Esophagus squamous epithelium (tissue), 5 donors: ENCODE data around the gene CASP3. TPM values are rescaled to one million over a fixed set of nuclear protein-coding genes. Genes with fewer than 3 reads are reported as not detected.
"Not testable (repeated sequence)": the region's sequence is repeated elsewhere in the genome, so short reads cannot be mapped to it uniquely, and the experiment has no call there.

Experiments used
- DNase-seq: peaks from one replicate; lab custom pipeline; 2025; lab: John Stamatoyannopoulos, UW
- H3K27ac ChIP-seq, 4 donors: fragments of 200-600 bp; sonication (generic); one replicate each; pipeline ENCODE4 v1.5.1; 2016 to 2019; ENCODE audit warnings: mild to moderate bottlenecking in 1 of 4
- H3K27me3 ChIP-seq, 4 donors: fragments of 200-600 bp; sonication (generic); 1 replicate in 3 of 4; 2 replicates in 1 of 4; pipeline versions ENCODE4 v1.5.1 to v1.6.0; 2017 to 2021; ENCODE audit warnings: antibody characterized with exemption in 1 of 4
- H3K36me3 ChIP-seq, 3 donors: fragments of 200-600 bp; sonication (generic); one replicate each; pipeline ENCODE4 v1.5.1; 2016 to 2019
- H3K4me1 ChIP-seq, 3 donors: fragments of 200-600 bp; sonication (generic); one replicate each; pipeline ENCODE4 v1.5.1; 2017 to 2019
- H3K4me3 ChIP-seq, 4 donors: fragments of 200-600 bp; sonication (generic); 1 replicate in 3 of 4; 2 replicates in 1 of 4; pipeline ENCODE4 v1.5.1; 2016 to 2019; ENCODE audit warnings: mild to moderate bottlenecking in 2 of 4, moderate library complexity in 1 of 4
- H3K9me3 ChIP-seq, 3 donors: fragments of 200-600 bp; sonication (generic); one replicate each; pipeline ENCODE4 v1.5.1; 2016 to 2019
- CTCF ChIP-seq, 6 experiments: fragments of 450-650 bp in 4 of 6; fragments of 200-600 bp in 2 of 6; sonication (generic) in 2 of 6; IDR thresholded peaks; one replicate each; pipeline ENCODE4 v1.5.1; 2016 to 2019; ENCODE audit warnings: antibody characterized with exemption in 6 of 6, mild to moderate bottlenecking in 4 of 6, moderate library complexity in 4 of 6
- POLR2A ChIP-seq, 4 donors: fragments of 450-650 bp; IDR thresholded peaks; one replicate each; pipeline ENCODE4 v1.6.1; 2017; ENCODE audit warnings: antibody characterized with exemption in 4 of 4, mild to moderate bottlenecking in 4 of 4, moderate library complexity in 3 of 4
- WGBS, 2 donors: methylation state at CpG; one replicate each; pipeline ENCODE4 v1.1.5; 2018; 5-methylcytosine and 5-hydroxymethylcytosine counted together
- intact Hi-C: fragments of 100-400 bp; cut with DNase I; formaldehyde crosslinking; loops from one replicate; pipeline ENCODE4 v1.15.0; 2022
- total RNA-seq, 4 donors: library from RNA; depleted of rRNA; stranded (reverse); fragments of >200 nt; gene quantifications; one replicate each; pipeline ENCODE4 v1.1.0, GENCODE V29; 2016
- donor health status: DM: yes; HTN: yes; CAD: no.

CASP3 gene
- total RNA-seq, 4 donors from 2014 or later = 22.9 to 48.0 (median 28.5) TPM

DNA sequence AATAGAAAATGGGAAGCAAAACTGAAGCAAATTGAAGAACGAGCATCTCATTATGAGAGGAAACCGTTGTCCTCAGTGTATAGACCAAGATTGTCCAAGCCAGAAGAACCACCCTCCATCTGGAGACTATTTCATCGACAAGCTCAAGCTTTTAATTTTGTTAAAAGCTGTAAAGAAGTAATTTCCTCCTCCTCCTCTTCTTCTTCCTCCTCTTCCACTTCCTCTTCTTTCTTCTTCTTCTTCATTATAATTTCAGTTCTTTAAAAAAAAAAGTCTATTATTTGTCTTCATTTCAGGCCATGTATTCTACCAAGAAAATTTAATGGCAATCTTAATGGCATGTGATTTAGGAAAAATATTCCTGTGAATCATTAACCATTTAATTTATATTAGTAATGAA, 7.9 kb upstream of the CASP3 start:
- Histone ChIP-seq H3K4me1 (no peaks in the 10 kb centered on the region), H3K27me3 (no peaks in the 10 kb centered on the region), H3K4me3 (no peak overlapping the region), H3K27ac (no peak overlapping the region), H3K36me3 (peaks cover 0 to 40% (median 0%) of the 10 kb centered on the region in 3 donors), H3K9me3 (no peaks in the 10 kb centered on the region)
- intact Hi-C loops = no loop called here
- DNase-seq = no peak
- TF ChIP-seq POLR2A (IDR thresholded peaks at IDR 0.05) (no peak), CTCF (IDR thresholded peaks at IDR 0.05) (no peak)
- 89 to 93% methylated on average over 3 of the region's 3 CpGs for WGBS, 2 donors

DNA sequence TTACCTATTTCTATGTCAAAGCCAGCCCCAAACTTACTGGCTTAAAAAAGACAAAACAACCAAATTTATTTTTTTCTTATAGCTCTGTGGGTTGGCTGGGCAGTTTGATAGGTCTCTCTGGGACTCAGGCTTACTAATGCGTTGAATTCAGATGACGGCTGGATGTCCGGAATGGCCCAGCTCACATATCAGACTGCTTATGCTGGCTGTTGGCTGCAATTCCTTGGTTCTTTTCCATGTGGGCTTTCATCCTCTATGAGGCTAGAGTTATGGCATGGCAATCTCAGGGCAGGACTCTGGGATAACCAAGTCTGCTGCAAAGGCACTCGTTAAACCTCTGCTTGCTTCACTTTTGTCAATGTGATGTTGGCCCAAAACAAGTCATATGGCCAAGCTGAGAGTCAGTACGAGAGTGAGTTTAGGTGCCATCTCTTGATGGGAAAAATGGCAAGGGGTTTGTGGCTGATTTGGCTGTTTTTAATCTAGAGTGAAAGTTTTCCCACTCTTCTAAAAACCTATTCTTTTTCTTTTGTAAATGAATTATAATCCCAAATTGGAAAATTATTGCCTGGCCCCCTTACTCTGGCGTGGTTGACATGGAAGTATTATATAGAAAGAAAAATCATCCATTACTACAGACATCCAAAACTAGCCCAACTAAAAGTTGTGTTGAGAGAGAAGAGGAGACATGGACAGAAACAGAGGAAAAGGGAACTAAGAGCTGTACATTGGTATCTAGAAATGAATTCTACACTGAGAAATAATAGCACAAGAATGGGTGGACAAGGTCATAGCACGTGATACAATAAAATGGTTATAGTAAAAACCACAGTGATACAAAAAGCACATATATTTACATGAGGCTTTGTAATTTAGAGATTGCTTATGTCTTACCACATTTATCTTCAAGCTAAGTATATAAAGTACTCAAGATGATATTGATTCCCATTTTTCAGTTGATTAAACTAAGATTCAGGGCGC, 6.9 kb upstream of the CASP3 start:
- TF ChIP-seq CTCF (IDR thresholded peaks at IDR 0.05) = no peak
- Histone ChIP-seq H3K36me3 (peaks cover 0 to 33% (median 0%) of the 10 kb centered on the region in 3 donors), H3K4me1 (peaks cover 0 to 2% (median 0%) of the 10 kb centered on the region in 3 donors), H3K27me3 (no peaks in the 10 kb centered on the region), H3K9me3 (no peaks in the 10 kb centered on the region), H3K27ac (no peak overlapping the region), H3K4me3 (no peak overlapping the region)
- intact Hi-C loops = no loop called here
- whole genome bisulfite sequencing, 2 donors = 93 to 94% methylated on average over 8 of the region's 8 CpGs
- DNase-seq = no peak

DNA sequence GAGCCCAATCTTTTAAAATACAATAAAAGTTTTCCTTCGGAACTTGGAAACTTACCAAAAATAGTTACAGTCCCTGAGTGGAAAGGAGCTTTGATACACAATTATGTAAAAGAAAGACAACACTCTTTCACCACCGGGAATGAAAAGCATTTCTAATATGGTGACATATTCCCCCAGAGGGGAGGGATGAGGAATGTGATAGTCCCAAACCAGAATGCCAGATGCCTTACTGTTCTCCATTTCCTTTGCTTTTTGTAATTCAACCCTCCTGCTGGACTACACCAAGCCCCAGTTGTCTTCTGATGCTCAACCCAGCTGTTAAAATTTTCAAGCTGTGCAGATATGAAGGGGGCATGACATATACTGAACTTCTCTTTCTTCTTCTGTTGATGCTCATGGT, 4.4 kb upstream of the CASP3 start:
- 25 to 32% methylated on average over 2 of the region's 2 CpGs for WGBS, 2 donors
- DNase-seq = no peak
- TF ChIP-seq POLR2A (IDR thresholded peaks at IDR 0.05) (no peak), CTCF (IDR thresholded peaks at IDR 0.05) (no peak)
- no peaks in the 10 kb centered on the region for H3K9me3 ChIP-seq
- no peaks in the 10 kb centered on the region for H3K27me3 ChIP-seq
- no peak overlapping the region for H3K27ac ChIP-seq
- H3K4me3 ChIP-seq = no peak overlapping the region
- H3K4me1 ChIP-seq = peaks cover 0 to 17% (median 7%) of the 10 kb centered on the region in 3 donors
- peaks cover 0 to 14% (median 0%) of the 10 kb centered on the region in 3 donors for H3K36me3 ChIP-seq
- intact Hi-C loops = no loop called here

DNA sequence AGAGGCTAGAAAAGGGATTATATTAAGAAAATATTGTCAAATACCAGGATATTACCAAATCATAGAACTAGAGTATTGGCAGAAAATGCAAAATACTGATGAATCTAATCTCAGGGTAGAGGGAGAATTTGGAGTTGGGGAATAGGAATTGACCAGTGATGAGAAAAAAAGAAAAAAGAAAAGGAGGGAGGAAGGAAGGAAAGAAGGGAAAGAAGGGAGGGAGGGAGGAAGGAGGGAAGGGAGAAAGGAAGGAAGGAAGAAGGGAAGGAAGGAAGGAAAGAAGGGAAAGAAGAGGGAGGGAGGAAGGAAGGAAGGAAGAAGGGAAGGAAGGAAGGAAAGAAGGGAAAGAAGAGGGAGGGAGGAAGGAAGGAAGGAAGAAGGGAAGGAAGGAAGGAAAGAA, 3.4 kb upstream of the CASP3 start:
- H3K27ac ChIP-seq, H3K27me3 ChIP-seq, intact Hi-C loops, H3K9me3 ChIP-seq, DNase-seq, H3K4me3 ChIP-seq: not testable (repeated sequence)
- Histone ChIP-seq H3K4me1 (peaks cover 8 to 24% (median 13%) of the 10 kb centered on the region in 3 donors), H3K36me3 (peaks cover 0 to 13% (median 0%) of the 10 kb centered on the region in 3 donors)

GRCh38 chr4:184651899-184652298, 2.7 kb upstream of the CASP3 start:
- peaks cover 0 to 6% (median 0%) of the 10 kb centered on the region in 3 donors for H3K36me3 ChIP-seq

More at GRCh38 chr4:184651899-184652298, 2.7 kb upstream of the CASP3 start:
- 89 to 98% methylated on average over 5 to 8 of the region's 8 CpGs for WGBS, 2 donors
- no peak for TF ChIP-seq POLR2A (IDR thresholded peaks at IDR 0.05)
- no peak for TF ChIP-seq CTCF (IDR thresholded peaks at IDR 0.05)
- Histone ChIP-seq H3K27ac (no peak overlapping the region), H3K27me3 (no peaks in the 10 kb centered on the region), H3K4me3 (no peak overlapping the region), H3K4me1 (peaks cover 16 to 32% (median 21%) of the 10 kb centered on the region in 3 donors), H3K9me3 (no peaks in the 10 kb centered on the region)
- DNase-seq = no peak
- intact Hi-C loops = no loop called here
